Endothelial cell of umbilical vein (primary cell): ENCODE results near the gene AEBP1. TPM values are rescaled to one million over a fixed set of nuclear protein-coding genes. Genes with fewer than 3 reads are reported as not detected.

Experiments used
- BruUV-seq: library from RNA; stranded (reverse); fragments of 400-500 nt; replicated peaks from 2 replicates; lab custom pipeline; 2021; lab: Mats Ljungman, UMichigan
- CTCF ChIA-PET: fragments of 300-600, 350-600 bp; sonication (Branson Sonifier 250); formaldehyde crosslinking; loops from one replicate; lab custom pipeline; 2021; ENCODE audit warnings: antibody characterized with exemption, inconsistent platforms; lab: Charles Lee
- POLR2A ChIA-PET: fragments of 300-600, 350-600 bp; sonication (Branson Sonifier 250); formaldehyde crosslinking; loops from one replicate; lab custom pipeline; 2021; ENCODE audit warnings: antibody characterized with exemption, inconsistent platforms; lab: Charles Lee
- DNase-seq: peaks from one replicate; pipeline ENCODE4 v3.0.0-alpha.2; 2011; ENCODE audit warnings: low read depth, low spot score
- FAIRE-seq: peaks from 2 replicates; lab custom pipeline; 2011; peaks lifted over from hg19 to GRCh38; lab: Jason Lieb, UNC
- H2AFZ ChIP-seq: 2 replicates; pipeline ENCODE4 v1.6.0; 2012; ENCODE audit warnings: low read depth, low read length, control low read depth, inconsistent platforms
- H3K27ac ChIP-seq: 2 replicates; pipeline ENCODE4 v1.5.1; 2011; ENCODE audit warnings: low read depth, mild to moderate bottlenecking, control low read depth, low read length, moderate library complexity; ENCODE audit not compliant: insufficient read depth
- H3K27me3 ChIP-seq, 2 experiments: 2 replicates each; pipeline versions ENCODE4 v1.6.0 to v1.6.1; 2011; ENCODE audit warnings: low read length in 2 of 2, mixed read lengths in 1 of 2; ENCODE audit not compliant: control insufficient read depth in 2 of 2, insufficient read depth in 2 of 2
- H3K36me3 ChIP-seq, 2 experiments: 2 replicates in 1 of 2; 3 replicates in 1 of 2; pipeline ENCODE4 v1.5.1; 2011; ENCODE audit warnings: low read length in 2 of 2, mild to moderate bottlenecking in 1 of 2, moderate library complexity in 1 of 2; ENCODE audit not compliant: control insufficient read depth in 2 of 2, insufficient read depth in 2 of 2; ENCODE audit errors: extremely low read depth in 1 of 2
- H3K4me1 ChIP-seq: 3 replicates; pipeline ENCODE4 v1.5.1; 2011; ENCODE audit warnings: mild to moderate bottlenecking, low read length; ENCODE audit not compliant: control insufficient read depth, insufficient read depth; ENCODE audit errors: extremely low read depth
- H3K4me2 ChIP-seq: 2 replicates; pipeline ENCODE4 v1.6.1; 2011; ENCODE audit warnings: low read length, control low read depth, mixed read lengths; ENCODE audit not compliant: insufficient read depth
- H3K4me3 ChIP-seq, 3 experiments: fragments of 200-600 bp in 1 of 3; sonication (generic), shearing (Covaris generic) in 1 of 3; replicated peaks in 1 of 3; 2 replicates each; pipeline ENCODE4 v1.5.1; 2011 to 2016; ENCODE audit warnings: control low read depth in 3 of 3, low read length in 3 of 3, mild to moderate bottlenecking in 2 of 3, inconsistent platforms in 1 of 3, low read depth in 1 of 3, moderate library complexity in 1 of 3; ENCODE audit not compliant: insufficient read depth in 1 of 3
- H3K79me2 ChIP-seq: 2 replicates; pipeline ENCODE4 v1.6.0; 2012; ENCODE audit warnings: low read length, inconsistent platforms; ENCODE audit not compliant: control insufficient read depth, insufficient read depth
- H3K9ac ChIP-seq: replicated peaks from 2 replicates; pipeline ENCODE3; 2011; ENCODE audit warnings: low read length, control low read depth; ENCODE audit not compliant: insufficient read depth; ENCODE audit errors: extremely low read depth
- H3K9me1 ChIP-seq: replicated peaks from 3 replicates; pipeline ENCODE4 v1.6.0; 2011; ENCODE audit warnings: mild to moderate bottlenecking, low read length; ENCODE audit not compliant: control insufficient read depth, insufficient read depth; ENCODE audit errors: extremely low read depth
- H3K9me3 ChIP-seq: replicated peaks from 2 replicates; pipeline ENCODE4 v1.5.1; 2012; ENCODE audit warnings: low read length, inconsistent platforms; ENCODE audit not compliant: control insufficient read depth, insufficient read depth
- H4K20me1 ChIP-seq: replicated peaks from 2 replicates; pipeline ENCODE3; 2011; ENCODE audit warnings: mild to moderate bottlenecking, low read length; ENCODE audit not compliant: control insufficient read depth, insufficient read depth; ENCODE audit errors: extremely low read depth
- CTCF ChIP-seq, 2 donors: IDR thresholded peaks; 1 replicate in 1 of 2; 2 replicates in 1 of 2; pipeline ENCODE4 v1.5.1; 2011; ENCODE audit warnings: low read length in 2 of 2, mild to moderate bottlenecking in 2 of 2, moderate library complexity in 2 of 2, control low read depth in 1 of 2, inconsistent platforms in 1 of 2, low read depth in 1 of 2; ENCODE audit not compliant: insufficient read depth in 1 of 2; ENCODE audit errors: extremely low read depth in 1 of 2
- EZH2 ChIP-seq: IDR thresholded peaks from 2 replicates; pipeline ENCODE4 v1.6.1; 2012; ENCODE audit warnings: borderline replicate concordance, low read depth, mild to moderate bottlenecking, moderate library complexity, low read length, inconsistent platforms; ENCODE audit not compliant: severe bottlenecking
- FOS ChIP-seq: IDR thresholded peaks from 2 replicates; pipeline ENCODE4 v1.6.1; 2011; ENCODE audit warnings: mild to moderate bottlenecking, low read length, moderate library complexity, borderline replicate concordance; ENCODE audit not compliant: insufficient read depth
- GATA2 ChIP-seq: IDR thresholded peaks from 2 replicates; pipeline ENCODE4 v1.7.0; 2011; ENCODE audit warnings: low read depth, mild to moderate bottlenecking, moderate library complexity, mixed read lengths, low read length; ENCODE audit not compliant: insufficient read length, insufficient read depth
- JUN ChIP-seq: IDR thresholded peaks from 2 replicates; pipeline ENCODE4 v1.6.1; 2011; ENCODE audit warnings: borderline replicate concordance, low read depth; ENCODE audit not compliant: insufficient read length, insufficient read depth
- MAX ChIP-seq: IDR thresholded peaks from 2 replicates; pipeline ENCODE4 v1.6.1; 2011; ENCODE audit not compliant: insufficient read depth, insufficient read length
- MYC ChIP-seq: IDR thresholded peaks from one replicate; pipeline ENCODE4 v1.6.1; 2011; ENCODE audit warnings: mild to moderate bottlenecking, low read depth, low read length
- POLR2A ChIP-seq: IDR thresholded peaks from 2 replicates; pipeline ENCODE4 v1.6.1; 2012; ENCODE audit warnings: low read depth, mild to moderate bottlenecking, control low read depth, low read length
- POLR2AphosphoS5 ChIP-seq: IDR thresholded peaks from 2 replicates; pipeline ENCODE4 v1.6.1; 2012; ENCODE audit warnings: low read depth, mild to moderate bottlenecking, control low read depth, low read length, moderate library complexity; ENCODE audit not compliant: insufficient read depth
- dilution Hi-C: fragments of 300-500 bp; cut with MboI; formaldehyde crosslinking; loops from one replicate; pipeline ENCODE4 v1.15.0; 2019; ENCODE audit warnings: low sequenced_read_pairs; ENCODE audit not compliant: extremely low pct_ligation_motif_present
- intact Hi-C: fragments of 100-400 bp; cut with micrococcal nuclease; formaldehyde crosslinking; loops from one replicate; pipeline ENCODE4 v1.10.0; 2022
- polyA plus RNA-seq, 4 experiments: library from polyadenylated mRNA; depleted of rRNA in 3 of 4; stranded (reverse) in 3 of 4; unstranded in 1 of 4; fragments of >200 nt; gene quantifications; 2 replicates each; pipeline versions ENCODE4 v1.2.1 to v1.2.3, GENCODE V29; 2011 to 2012; ENCODE audit warnings: missing spikeins in 1 of 4
- total RNA-seq: library from RNA; stranded (reverse); gene quantifications from 2 replicates; pipeline ENCODE4 v1.2.3, GENCODE V29; 2021

AEBP1 gene
- total and polyA plus RNA-seq, 2 donors (not counting 3 experiments of a cell fraction or from before 2014, with no cell fraction given): 20.6 to 48.0 TPM

DNA sequence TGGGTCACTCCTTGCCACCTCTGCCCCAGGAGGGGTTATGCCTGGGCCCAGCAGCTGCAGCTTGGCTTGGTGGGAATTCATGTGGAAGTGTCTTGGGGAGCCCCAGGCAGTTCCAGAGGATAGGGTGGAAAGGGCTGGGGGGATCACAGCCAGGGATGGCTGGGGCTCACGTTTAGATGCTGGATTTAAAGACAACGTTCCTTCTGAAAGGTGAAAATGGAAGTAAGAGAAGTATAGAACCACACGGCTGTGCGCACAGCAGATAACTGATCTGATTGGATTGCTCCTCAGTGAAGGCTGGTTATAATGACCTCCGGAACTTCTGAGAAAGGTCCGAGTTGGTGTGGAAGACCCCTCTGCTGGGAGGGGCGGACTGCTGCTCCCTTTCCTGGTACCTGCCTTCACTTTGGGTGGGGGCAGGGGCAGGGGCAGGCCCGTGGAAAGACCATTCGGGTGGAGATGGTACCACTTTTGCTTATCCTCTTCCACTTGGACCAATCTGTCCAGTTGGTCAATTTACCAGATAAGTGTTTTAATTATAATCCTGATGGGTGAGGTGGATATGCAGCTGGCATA lies 44.9 kb downstream of the AEBP1 start:
- H3K4me2 ChIP-seq: no peak overlapping the region
- DNase-seq: no peak
- H4K20me1 ChIP-seq: no peaks in the 10 kb centered on the region
- BruUV-seq: no TSS peak
- dilution Hi-C loops: no loop called here
- intact Hi-C loops: no loop called here
- no peak overlapping the region for H3K4me3 ChIP-seq
- H3K4me1 ChIP-seq: no peaks in the 10 kb centered on the region
- H3K9me1 ChIP-seq: no peaks in the 10 kb centered on the region
- no peaks in the 10 kb centered on the region for H3K79me2 ChIP-seq
- FAIRE-seq: no peak
- POLR2A ChIA-PET: no interaction called here
- no peak overlapping the region for H3K9ac ChIP-seq
- H2AFZ ChIP-seq: no peak overlapping the region
- TF ChIP-seq FOS: no peak
- TF ChIP-seq GATA2: no peak
- no peak for TF ChIP-seq EZH2
- TF ChIP-seq CTCF (IDR thresholded peaks at IDR 0.05; ENCODE audit: extremely low read depth in 1 of 2, insufficient read depth in 1 of 2, low read depth in 1 of 2, low read length in 2 of 2): no peak
- TF ChIP-seq MAX: no peak
- no peak for TF ChIP-seq JUN
- TF ChIP-seq POLR2AphosphoS5: no peak
- TF ChIP-seq MYC: no peak
- TF ChIP-seq POLR2A: no peak
- no peaks in the 10 kb centered on the region for H3K9me3 ChIP-seq
- H3K36me3 ChIP-seq: no peaks in the 10 kb centered on the region
- CTCF ChIA-PET: interaction anchor here (1.3 kb wide), 1 partner anchor 25 kb away, joined by 4 read pairs; no protein-coding TSS in a partner anchor
- H3K27me3 ChIP-seq: peaks cover 26 to 29% of the 10 kb centered on the region in 2 experiments
- H3K27ac ChIP-seq: no peak overlapping the region
